GM12878 (cell line): Measurements from ENCODE around the gene RBPJL.
"Not testable (repeated sequence)": the region's sequence is repeated elsewhere in the genome, so short reads cannot be mapped to it uniquely, and the experiment has no call there.

Experiments
- YY1 ChIP-seq: IDR thresholded peaks from 2 replicates; pipeline ENCODE4 v1.6.1; 2011; ENCODE audit warnings: low read depth, mild to moderate bottlenecking, low read length
- TF ChIP-seq, protein P1 (sequence below), 3 experiments: IDR thresholded peaks in 2 of 3; conservative IDR thresholded peaks in 1 of 3; 2 replicates each; pipeline ENCODE4 v1.5.1; 2011; ENCODE audit warnings: low read depth in 3 of 3, low read length in 3 of 3, mild to moderate bottlenecking in 3 of 3, control low read depth in 2 of 3, moderate library complexity in 2 of 3, inconsistent platforms in 1 of 3, mixed read lengths in 1 of 3; ENCODE audit not compliant: control insufficient read depth in 2 of 3, insufficient read depth in 1 of 3; ENCODE audit errors: extremely low read depth in 1 of 3
- TF ChIP-seq, protein P2 (sequence below): fragments of 450-650 bp; IDR thresholded peaks from 2 replicates; pipeline ENCODE4 v1.6.1; 2016; ENCODE audit warnings: mild to moderate bottlenecking, moderate library complexity, borderline replicate concordance

DNA sequence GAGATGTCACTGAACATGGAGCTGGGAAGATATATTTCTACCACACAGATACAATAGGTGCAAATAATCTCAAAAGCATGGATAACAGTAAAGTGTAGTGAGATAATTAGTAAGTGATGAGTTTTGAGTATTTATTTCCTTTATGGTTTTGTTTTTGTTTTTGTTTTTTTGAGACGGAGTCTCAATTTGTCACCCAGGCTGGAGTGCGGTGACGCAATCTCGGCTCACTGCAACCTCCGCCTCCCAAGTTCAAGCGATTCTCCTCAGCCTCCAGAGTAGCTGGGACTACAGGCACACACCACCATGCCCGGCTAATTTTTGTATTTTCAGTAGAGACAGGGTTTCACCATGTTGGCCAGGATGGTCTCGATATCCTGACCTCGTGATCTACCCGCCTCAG is 44.2 kb downstream of the RBPJL start:
- not testable (repeated sequence) for TF ChIP-seq YY1
- TF ChIP-seq, protein P1, sequence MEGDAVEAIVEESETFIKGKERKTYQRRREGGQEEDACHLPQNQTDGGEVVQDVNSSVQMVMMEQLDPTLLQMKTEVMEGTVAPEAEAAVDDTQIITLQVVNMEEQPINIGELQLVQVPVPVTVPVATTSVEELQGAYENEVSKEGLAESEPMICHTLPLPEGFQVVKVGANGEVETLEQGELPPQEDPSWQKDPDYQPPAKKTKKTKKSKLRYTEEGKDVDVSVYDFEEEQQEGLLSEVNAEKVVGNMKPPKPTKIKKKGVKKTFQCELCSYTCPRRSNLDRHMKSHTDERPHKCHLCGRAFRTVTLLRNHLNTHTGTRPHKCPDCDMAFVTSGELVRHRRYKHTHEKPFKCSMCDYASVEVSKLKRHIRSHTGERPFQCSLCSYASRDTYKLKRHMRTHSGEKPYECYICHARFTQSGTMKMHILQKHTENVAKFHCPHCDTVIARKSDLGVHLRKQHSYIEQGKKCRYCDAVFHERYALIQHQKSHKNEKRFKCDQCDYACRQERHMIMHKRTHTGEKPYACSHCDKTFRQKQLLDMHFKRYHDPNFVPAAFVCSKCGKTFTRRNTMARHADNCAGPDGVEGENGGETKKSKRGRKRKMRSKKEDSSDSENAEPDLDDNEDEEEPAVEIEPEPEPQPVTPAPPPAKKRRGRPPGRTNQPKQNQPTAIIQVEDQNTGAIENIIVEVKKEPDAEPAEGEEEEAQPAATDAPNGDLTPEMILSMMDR (IDR thresholded peaks at IDR 0.05 in 2 of 3, conservative IDR thresholded peaks at IDR 0.05 in 1 of 3; ENCODE audit: control insufficient read depth in 2 of 3, extremely low read depth in 1 of 3, insufficient read depth in 1 of 3, low read depth in 3 of 3, low read length in 3 of 3): not testable (repeated sequence)
- TF ChIP-seq, protein P2, sequence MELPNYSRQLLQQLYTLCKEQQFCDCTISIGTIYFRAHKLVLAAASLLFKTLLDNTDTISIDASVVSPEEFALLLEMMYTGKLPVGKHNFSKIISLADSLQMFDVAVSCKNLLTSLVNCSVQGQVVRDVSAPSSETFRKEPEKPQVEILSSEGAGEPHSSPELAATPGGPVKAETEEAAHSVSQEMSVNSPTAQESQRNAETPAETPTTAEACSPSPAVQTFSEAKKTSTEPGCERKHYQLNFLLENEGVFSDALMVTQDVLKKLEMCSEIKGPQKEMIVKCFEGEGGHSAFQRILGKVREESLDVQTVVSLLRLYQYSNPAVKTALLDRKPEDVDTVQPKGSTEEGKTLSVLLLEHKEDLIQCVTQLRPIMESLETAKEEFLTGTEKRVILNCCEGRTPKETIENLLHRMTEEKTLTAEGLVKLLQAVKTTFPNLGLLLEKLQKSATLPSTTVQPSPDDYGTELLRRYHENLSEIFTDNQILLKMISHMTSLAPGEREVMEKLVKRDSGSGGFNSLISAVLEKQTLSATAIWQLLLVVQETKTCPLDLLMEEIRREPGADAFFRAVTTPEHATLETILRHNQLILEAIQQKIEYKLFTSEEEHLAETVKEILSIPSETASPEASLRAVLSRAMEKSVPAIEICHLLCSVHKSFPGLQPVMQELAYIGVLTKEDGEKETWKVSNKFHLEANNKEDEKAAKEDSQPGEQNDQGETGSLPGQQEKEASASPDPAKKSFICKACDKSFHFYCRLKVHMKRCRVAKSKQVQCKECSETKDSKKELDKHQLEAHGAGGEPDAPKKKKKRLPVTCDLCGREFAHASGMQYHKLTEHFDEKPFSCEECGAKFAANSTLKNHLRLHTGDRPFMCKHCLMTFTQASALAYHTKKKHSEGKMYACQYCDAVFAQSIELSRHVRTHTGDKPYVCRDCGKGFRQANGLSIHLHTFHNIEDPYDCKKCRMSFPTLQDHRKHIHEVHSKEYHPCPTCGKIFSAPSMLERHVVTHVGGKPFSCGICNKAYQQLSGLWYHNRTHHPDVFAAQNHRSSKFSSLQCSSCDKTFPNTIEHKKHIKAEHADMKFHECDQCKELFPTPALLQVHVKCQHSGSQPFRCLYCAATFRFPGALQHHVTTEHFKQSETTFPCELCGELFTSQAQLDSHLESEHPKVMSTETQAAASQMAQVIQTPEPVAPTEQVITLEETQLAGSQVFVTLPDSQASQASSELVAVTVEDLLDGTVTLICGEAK: not testable (repeated sequence)
